GM10266 (cell line): ENCODE results near the gene ADM2.

Experiments
- DNase-seq: peaks from one replicate; pipeline ENCODE4 v3.0.0; 2012; ENCODE audit errors: extremely low spot score
- CTCF ChIP-seq: IDR thresholded peaks from 2 replicates; pipeline ENCODE4 v1.5.1; 2012; ENCODE audit warnings: mild to moderate bottlenecking, low read depth; ENCODE audit not compliant: control insufficient read depth, insufficient read depth; ENCODE audit errors: missing control alignments

The ADM2 gene

GRCh38 chr22:50535113-50535512 lies 53.8 kb downstream of the ADM2 start:
- TF ChIP-seq CTCF = no peak
- DNase-seq = no peak
